ENCODE measurements around the gene FMO4.
"Not testable (repeated sequence)": the region's sequence is repeated elsewhere in the genome, so short reads cannot be mapped to it uniquely, and the experiment has no call there.

FMO4 gene

GRCh38 chr1:171334024-171334640, 20.1 kb downstream of the FMO4 start:
- in situ Hi-C loops (cut with MboI; ENCODE audit: low sequenced_read_pairs), result no loop called here

GRCh38 chr1:171335964-171336363, 22.0 kb downstream of the FMO4 start:
- in situ Hi-C loops (cut with MboI; ENCODE audit: low sequenced_read_pairs), result no loop called here

GRCh38 chr1:171339345-171339744, 25.4 kb downstream of the FMO4 start:
- in situ Hi-C loops (cut with MboI; ENCODE audit: low sequenced_read_pairs), result not testable (repeated sequence)

- in situ Hi-C loops (cut with MboI; ENCODE audit: low sequenced_read_pairs), result no loop called here
These were observed 29.9 kb downstream of the FMO4 start for GRCh38 chr1:171343727-171344472.

- in situ Hi-C loops (cut with MboI; ENCODE audit: low sequenced_read_pairs), result no loop called here
These were observed 30.5 kb downstream of the FMO4 start for GRCh38 chr1:171344473-171344820.

- in situ Hi-C loops (cut with MboI; ENCODE audit: low sequenced_read_pairs), result no loop called here
These were observed 31.6 kb downstream of the FMO4 start for GRCh38 chr1:171345536-171345935.

GRCh38 chr1:171346881-171347280, 32.9 kb downstream of the FMO4 start:
- in situ Hi-C loops (cut with MboI; ENCODE audit: low sequenced_read_pairs), result no loop called here

GRCh38 chr1:171350594-171350993, 36.6 kb downstream of the FMO4 start:
- in situ Hi-C loops (cut with MboI; ENCODE audit: low sequenced_read_pairs), result no loop called here

GRCh38 chr1:171351961-171352360, 38.0 kb downstream of the FMO4 start:
- in situ Hi-C loops (cut with MboI; ENCODE audit: low sequenced_read_pairs), result no loop called here

GRCh38 chr1:171352554-171352953, 38.6 kb downstream of the FMO4 start:
- in situ Hi-C loops (cut with MboI; ENCODE audit: low sequenced_read_pairs), result no loop called here

- in situ Hi-C loops (cut with MboI; ENCODE audit: low sequenced_read_pairs), result no loop called here
These were observed 41.7 kb downstream of the FMO4 start for GRCh38 chr1:171355727-171356126.

- in situ Hi-C loops (cut with MboI; ENCODE audit: low sequenced_read_pairs), result no loop called here
These were observed 43.2 kb downstream of the FMO4 start for GRCh38 chr1:171357179-171357578.

- in situ Hi-C loops (cut with MboI; ENCODE audit: low sequenced_read_pairs), result not testable (repeated sequence)
These were observed 45.3 kb downstream of the FMO4 start for GRCh38 chr1:171359355-171359648.

GRCh38 chr1:171359731-171360527, 45.9 kb downstream of the FMO4 start:
- in situ Hi-C loops (cut with MboI; ENCODE audit: low sequenced_read_pairs), result not testable (repeated sequence)

- in situ Hi-C loops (cut with MboI; ENCODE audit: low sequenced_read_pairs), result no loop called here
These were observed 52.1 kb downstream of the FMO4 start for GRCh38 chr1:171366085-171366484.

- in situ Hi-C loops (cut with MboI; ENCODE audit: low sequenced_read_pairs), result no loop called here
These were observed 52.8 kb downstream of the FMO4 start for GRCh38 chr1:171366816-171367215.

GRCh38 chr1:171367436-171367835, 53.5 kb downstream of the FMO4 start:
- in situ Hi-C loops (cut with MboI; ENCODE audit: low sequenced_read_pairs), result no loop called here

GRCh38 chr1:171372418-171373084, 58.6 kb downstream of the FMO4 start:
- in situ Hi-C loops (cut with MboI; ENCODE audit: low sequenced_read_pairs), result no loop called here

- in situ Hi-C loops (cut with MboI; ENCODE audit: low sequenced_read_pairs), result not testable (repeated sequence)
These were observed 59.6 kb downstream of the FMO4 start for GRCh38 chr1:171373357-171374122.

- in situ Hi-C loops (cut with MboI; ENCODE audit: low sequenced_read_pairs), result no loop called here
These were observed 65.9 kb downstream of the FMO4 start for GRCh38 chr1:171379846-171380245.

- in situ Hi-C loops (cut with MboI; ENCODE audit: low sequenced_read_pairs), result no loop called here
These were observed 67.9 kb downstream of the FMO4 start for GRCh38 chr1:171381866-171382210.

Measured in HL-60/S4 treated with phorbol 12-myristate 13-acetate at 8.2 ng/mL for 4 days and 3 days (cell line).